GM12878 (cell line): ENCODE results near the gene EWSR1.

ENCODE experiments used
- NRF1 ChIP-seq: conservative IDR thresholded peaks from 2 replicates; pipeline ENCODE4 v1.6.1; 2011; ENCODE audit warnings: mild to moderate bottlenecking, low read depth, low read length, improper control_type of control experiment
- REST ChIP-seq: IDR thresholded peaks from 2 replicates; pipeline ENCODE4 v1.6.1; 2012; ENCODE audit warnings: mild to moderate bottlenecking, low read depth, low read length
- USF2 ChIP-seq: IDR thresholded peaks from 2 replicates; pipeline ENCODE4 v1.6.1; 2011; ENCODE audit warnings: low read depth, low read length, improper control_type of control experiment, borderline replicate concordance

- no peak for TF ChIP-seq NRF1
- no peak for TF ChIP-seq REST
- TF ChIP-seq USF2: no peak
Observed at GRCh38 chr22:29301716-29302401, 33.8 kb downstream of the EWSR1 start.
